ENCODE data around the gene ZNF577. TPM values are rescaled to one million over a fixed set of nuclear protein-coding genes. Genes with fewer than 3 reads are reported as not detected.
"Not testable (repeated sequence)": the region's sequence is repeated elsewhere in the genome, so short reads cannot be mapped to it uniquely, and the experiment has no call there.

The ZNF577 gene
- total RNA-seq, 1 donor from 2014 or later, result 23.0 TPM

DNA sequence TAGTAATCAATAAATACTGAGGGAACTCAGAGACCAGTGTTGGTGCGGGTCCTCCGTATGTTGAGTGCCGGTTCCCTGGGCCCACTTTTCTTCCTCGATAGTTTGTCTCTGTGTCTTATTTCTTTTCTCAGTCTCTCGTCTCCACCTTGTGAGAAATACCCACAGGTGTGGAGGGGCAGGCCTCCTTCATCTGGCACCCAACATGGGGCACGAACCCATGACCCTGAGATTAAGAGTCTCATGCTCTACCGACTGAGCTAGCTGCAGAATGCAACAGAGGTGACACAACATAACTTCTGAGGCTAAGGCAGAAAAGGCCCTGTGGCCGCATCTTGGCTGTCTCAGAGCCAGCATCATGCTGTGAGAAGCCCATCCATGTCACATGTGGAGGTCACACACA lies 34.2 kb upstream of the ZNF577 start:
- no peak overlapping the region for H3K27ac Mint-ChIP-seq
- H3K36me3 Mint-ChIP-seq, result peaks cover 23% of the 10 kb centered on the region
- no peak overlapping the region for H3K4me3 Mint-ChIP-seq
- peaks cover 3% of the 10 kb centered on the region for H3K4me1 Mint-ChIP-seq
- TF ChIP-seq, protein P1, sequence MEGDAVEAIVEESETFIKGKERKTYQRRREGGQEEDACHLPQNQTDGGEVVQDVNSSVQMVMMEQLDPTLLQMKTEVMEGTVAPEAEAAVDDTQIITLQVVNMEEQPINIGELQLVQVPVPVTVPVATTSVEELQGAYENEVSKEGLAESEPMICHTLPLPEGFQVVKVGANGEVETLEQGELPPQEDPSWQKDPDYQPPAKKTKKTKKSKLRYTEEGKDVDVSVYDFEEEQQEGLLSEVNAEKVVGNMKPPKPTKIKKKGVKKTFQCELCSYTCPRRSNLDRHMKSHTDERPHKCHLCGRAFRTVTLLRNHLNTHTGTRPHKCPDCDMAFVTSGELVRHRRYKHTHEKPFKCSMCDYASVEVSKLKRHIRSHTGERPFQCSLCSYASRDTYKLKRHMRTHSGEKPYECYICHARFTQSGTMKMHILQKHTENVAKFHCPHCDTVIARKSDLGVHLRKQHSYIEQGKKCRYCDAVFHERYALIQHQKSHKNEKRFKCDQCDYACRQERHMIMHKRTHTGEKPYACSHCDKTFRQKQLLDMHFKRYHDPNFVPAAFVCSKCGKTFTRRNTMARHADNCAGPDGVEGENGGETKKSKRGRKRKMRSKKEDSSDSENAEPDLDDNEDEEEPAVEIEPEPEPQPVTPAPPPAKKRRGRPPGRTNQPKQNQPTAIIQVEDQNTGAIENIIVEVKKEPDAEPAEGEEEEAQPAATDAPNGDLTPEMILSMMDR (IDR thresholded peaks at IDR 0.05; ENCODE audit: unreplicated experiment), result no peak
- no peaks in the 10 kb centered on the region for H3K27me3 Mint-ChIP-seq (ENCODE audit: low read depth)
- DNase-seq (ENCODE audit: low spot score in 2 of 2, unreplicated experiment in 2 of 2), result no peak
- H3K9me3 Mint-ChIP-seq, result peaks cover 56% of the 10 kb centered on the region

- H3K9me3 Mint-ChIP-seq, result peaks cover 60% of the 10 kb centered on the region
- H3K4me1 Mint-ChIP-seq, result no peaks in the 10 kb centered on the region
- TF ChIP-seq, protein P1 (IDR thresholded peaks at IDR 0.05; ENCODE audit: unreplicated experiment), result no peak
- no peaks in the 10 kb centered on the region for H3K27me3 Mint-ChIP-seq (ENCODE audit: low read depth)
- H3K27ac Mint-ChIP-seq, result no peak overlapping the region
- no peak overlapping the region for H3K4me3 Mint-ChIP-seq
- no peak for DNase-seq (ENCODE audit: low spot score in 2 of 2, unreplicated experiment in 2 of 2)
- peaks cover 24% of the 10 kb centered on the region for H3K36me3 Mint-ChIP-seq
Observed at GRCh38 chr19:51919606-51920005, 31.9 kb upstream of the ZNF577 start.

DNA sequence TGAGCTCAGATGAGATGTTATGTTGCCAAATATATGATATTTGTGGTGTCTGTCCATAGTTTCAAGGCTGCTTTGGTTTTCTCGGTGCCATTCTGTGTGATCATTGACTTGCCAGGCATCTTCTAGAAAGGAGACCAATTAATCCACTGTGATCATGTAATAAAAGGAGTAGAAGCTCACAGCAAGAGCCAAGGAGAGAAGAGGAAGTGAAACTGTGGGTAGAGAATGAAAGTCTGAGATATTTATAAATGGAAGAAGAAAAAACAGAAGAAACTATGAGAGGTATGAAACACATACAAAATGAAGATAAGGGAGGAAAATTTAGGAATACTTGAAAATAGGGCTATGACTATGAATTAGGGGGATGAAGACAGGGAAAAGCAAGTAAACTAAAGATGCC lies 28.4 kb upstream of the ZNF577 start:
- no peaks in the 10 kb centered on the region for H3K27me3 Mint-ChIP-seq (ENCODE audit: low read depth)
- no peak for DNase-seq (ENCODE audit: low spot score in 2 of 2, unreplicated experiment in 2 of 2)
- no peak overlapping the region for H3K4me3 Mint-ChIP-seq
- H3K27ac Mint-ChIP-seq, result no peak overlapping the region
- peaks cover 56% of the 10 kb centered on the region for H3K9me3 Mint-ChIP-seq
- no peaks in the 10 kb centered on the region for H3K4me1 Mint-ChIP-seq
- TF ChIP-seq, protein P1 (IDR thresholded peaks at IDR 0.05; ENCODE audit: unreplicated experiment), result no peak
- H3K36me3 Mint-ChIP-seq, result peaks cover 18% of the 10 kb centered on the region

- Mint-ChIP-seq H3K36me3 (peaks cover 15% of the 10 kb centered on the region), H3K27ac (no peak overlapping the region), H3K4me1 (no peaks in the 10 kb centered on the region), H3K4me3 (no peak overlapping the region), H3K9me3 (peaks cover 49% of the 10 kb centered on the region), H3K27me3 (ENCODE audit: low read depth) (no peaks in the 10 kb centered on the region)
- TF ChIP-seq, protein P1 (IDR thresholded peaks at IDR 0.05; ENCODE audit: unreplicated experiment), result no peak
- no peak for DNase-seq (ENCODE audit: low spot score in 2 of 2, unreplicated experiment in 2 of 2)
Observed at GRCh38 chr19:51915324-51915867, 27.6 kb upstream of the ZNF577 start.

- Mint-ChIP-seq H3K36me3 (peaks cover 16% of the 10 kb centered on the region), H3K4me1 (peaks cover 11% of the 10 kb centered on the region), H3K9me3 (peaks cover 51% of the 10 kb centered on the region)
- H3K27ac Mint-ChIP-seq; H3K4me3 Mint-ChIP-seq; H3K27me3 Mint-ChIP-seq (ENCODE audit: low read depth); DNase-seq (ENCODE audit: low spot score in 2 of 2, unreplicated experiment in 2 of 2): not testable (repeated sequence)
Observed at GRCh38 chr19:51907981-51908380, 20.2 kb upstream of the ZNF577 start.

GRCh38 chr19:51906108-51906507 lies 18.4 kb upstream of the ZNF577 start:
- not testable (repeated sequence) for H3K27ac Mint-ChIP-seq; DNase-seq (ENCODE audit: low spot score in 2 of 2, unreplicated experiment in 2 of 2); H3K4me3 Mint-ChIP-seq; H3K27me3 Mint-ChIP-seq (ENCODE audit: low read depth)
- Mint-ChIP-seq H3K36me3 (peaks cover 32% of the 10 kb centered on the region), H3K9me3 (peaks cover 55% of the 10 kb centered on the region), H3K4me1 (peaks cover 14% of the 10 kb centered on the region)

- Mint-ChIP-seq H3K4me1 (peaks cover 14% of the 10 kb centered on the region), H3K9me3 (peaks cover 60% of the 10 kb centered on the region)
Observed at GRCh38 chr19:51905639-51906038, 17.9 kb upstream of the ZNF577 start.

More at GRCh38 chr19:51905639-51906038, 17.9 kb upstream of the ZNF577 start:
- not testable (repeated sequence) for H3K4me3 Mint-ChIP-seq; DNase-seq (ENCODE audit: low spot score in 2 of 2, unreplicated experiment in 2 of 2); H3K27me3 Mint-ChIP-seq (ENCODE audit: low read depth); H3K27ac Mint-ChIP-seq
- peaks cover 37% of the 10 kb centered on the region for H3K36me3 Mint-ChIP-seq
